Astrocyte of the hippocampus (primary cell): ENCODE data around the gene P4HB.

Source experiments
- DNase-seq: peaks from one replicate; pipeline ENCODE4 v3.0.0; 2011; ENCODE audit warnings: low read depth, low spot score

Gene P4HB

DNA sequence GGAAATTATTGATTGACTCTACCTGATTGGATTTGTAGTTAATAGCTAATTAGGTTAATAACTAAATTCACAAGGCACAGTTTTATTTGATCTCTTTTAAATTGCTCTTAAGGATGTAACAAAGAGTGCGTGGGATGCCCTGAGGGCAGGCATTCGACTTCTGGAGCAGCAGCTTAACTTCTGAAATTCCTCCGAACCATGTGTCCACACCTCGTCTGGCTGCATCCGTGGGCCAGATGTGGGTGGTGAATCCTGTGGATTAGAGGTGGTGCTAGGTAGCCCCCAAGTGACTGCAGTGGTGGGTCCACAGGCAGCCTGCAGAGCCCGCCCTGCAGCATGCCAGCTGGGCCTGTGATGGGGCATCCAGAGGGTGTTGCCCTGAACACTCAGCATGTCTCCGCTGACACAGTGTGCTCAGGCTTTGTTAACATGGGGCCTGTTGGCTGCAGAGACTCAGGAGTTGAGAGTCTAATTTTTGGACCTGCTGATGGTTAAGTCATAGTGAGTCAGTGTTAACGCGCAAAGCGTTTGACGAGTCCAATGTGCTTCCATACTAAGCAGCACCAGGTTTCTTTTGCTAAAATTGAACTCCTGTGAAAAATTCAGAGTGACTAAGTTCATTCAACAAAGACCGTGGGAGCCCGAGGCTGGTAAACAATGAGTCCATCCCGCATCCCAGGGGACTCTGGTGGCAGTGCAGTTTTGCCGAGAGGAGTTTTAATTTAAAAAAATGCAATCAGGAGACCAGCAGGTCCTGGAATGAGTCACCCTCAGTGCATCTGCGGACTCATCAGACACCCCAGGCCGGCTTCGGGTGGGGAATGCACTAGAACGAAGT lies 37.9 kb upstream of the P4HB start:
- DNase-seq, result peak; percentile 84

DNA sequence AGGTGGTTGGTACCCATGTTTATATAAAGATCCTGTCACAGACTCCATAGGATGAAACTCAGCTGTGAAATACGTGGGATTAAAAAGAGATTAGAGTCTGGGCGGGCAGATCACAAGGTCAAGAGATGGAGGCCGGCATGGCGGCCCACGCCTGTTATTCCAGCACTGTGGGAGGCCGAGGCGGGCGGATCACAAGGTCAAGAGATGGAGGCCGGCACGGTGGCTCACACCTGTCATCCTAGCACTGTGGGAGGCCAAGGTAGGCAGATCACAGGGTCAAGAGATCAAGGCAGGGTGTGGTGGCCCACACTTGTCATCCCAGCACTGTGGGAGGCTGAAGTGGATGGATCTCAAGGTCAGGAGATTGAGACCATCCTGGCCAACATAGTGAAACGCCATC lies 35.1 kb upstream of the P4HB start:
- DNase-seq, result no peak

DNA sequence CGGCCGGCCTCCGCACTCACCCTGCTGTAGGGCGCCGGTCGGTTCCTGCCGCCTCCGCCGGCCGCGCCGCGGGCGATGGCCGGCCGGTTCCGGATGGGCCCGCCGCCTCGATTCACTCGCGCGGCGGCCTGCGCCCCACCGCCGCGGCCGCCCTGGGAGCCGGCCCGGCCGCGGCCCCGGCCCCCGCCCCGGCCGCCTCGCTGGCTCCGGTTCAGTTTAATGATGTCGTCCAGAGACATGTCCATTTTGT lies 30.9 kb upstream of the P4HB start:
- DNase-seq, result no peak

DNA sequence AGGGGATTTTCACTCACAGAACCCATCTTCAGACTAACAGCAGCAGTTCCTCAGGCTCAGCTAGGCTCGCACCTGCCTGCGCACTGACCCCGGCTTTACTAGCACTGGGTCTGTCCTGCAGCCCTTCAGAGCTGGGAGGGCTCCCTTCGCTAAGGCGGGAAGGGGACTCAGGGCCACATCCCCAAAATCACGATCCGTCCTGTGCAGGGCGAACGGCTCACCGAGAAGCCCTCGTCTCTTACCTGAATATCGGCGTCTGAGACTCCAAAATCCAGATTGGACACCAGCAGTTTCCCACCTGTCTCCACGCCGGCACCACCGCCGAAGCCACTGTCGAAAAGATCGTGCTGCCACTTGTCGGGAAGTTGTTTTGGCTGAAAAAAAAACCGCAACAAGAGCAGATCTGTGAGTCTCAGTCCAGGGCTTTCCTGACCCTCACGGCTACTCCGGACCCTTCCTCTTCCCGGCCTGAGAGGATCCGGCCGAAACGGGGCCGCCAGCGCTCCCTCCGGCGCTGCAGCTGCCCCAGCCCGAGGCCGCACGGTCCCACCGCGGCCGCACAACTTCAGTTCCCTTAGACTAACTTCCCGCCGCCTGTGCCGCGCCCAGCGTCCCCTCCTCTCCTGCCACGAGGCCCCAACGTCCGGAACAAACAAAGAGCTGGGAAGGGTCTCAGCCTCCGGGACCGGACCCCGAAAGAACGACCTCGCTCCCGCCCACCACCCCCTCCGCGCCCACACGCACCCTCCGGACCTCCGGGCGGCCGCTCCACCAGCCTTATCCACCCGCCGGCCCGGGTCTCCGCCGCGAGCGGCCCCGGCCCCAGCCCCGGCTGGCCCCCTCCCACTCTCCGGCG lies 30.3 kb upstream of the P4HB start:
- peak; percentile 37 for DNase-seq

DNA sequence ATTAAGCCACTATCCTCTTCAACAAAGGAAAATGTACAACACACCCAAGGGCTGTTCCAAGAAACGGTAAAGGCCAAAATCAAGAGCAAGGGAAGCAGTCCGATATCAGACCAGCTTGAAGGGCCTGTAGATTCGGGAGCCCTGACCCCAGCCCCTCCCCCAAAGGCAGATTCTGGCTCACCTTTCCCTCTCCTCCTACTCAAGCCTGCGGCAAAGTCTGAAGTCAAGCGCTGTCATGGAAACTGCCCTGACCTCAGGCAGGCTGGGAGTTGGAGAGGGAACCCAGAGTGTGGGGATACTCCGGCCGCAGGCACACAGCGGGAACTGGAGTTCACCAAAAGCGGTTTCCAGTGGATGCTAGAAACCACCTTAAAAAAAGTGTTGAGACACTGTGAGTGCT lies 29.3 kb upstream of the P4HB start:
- no peak for DNase-seq

DNA sequence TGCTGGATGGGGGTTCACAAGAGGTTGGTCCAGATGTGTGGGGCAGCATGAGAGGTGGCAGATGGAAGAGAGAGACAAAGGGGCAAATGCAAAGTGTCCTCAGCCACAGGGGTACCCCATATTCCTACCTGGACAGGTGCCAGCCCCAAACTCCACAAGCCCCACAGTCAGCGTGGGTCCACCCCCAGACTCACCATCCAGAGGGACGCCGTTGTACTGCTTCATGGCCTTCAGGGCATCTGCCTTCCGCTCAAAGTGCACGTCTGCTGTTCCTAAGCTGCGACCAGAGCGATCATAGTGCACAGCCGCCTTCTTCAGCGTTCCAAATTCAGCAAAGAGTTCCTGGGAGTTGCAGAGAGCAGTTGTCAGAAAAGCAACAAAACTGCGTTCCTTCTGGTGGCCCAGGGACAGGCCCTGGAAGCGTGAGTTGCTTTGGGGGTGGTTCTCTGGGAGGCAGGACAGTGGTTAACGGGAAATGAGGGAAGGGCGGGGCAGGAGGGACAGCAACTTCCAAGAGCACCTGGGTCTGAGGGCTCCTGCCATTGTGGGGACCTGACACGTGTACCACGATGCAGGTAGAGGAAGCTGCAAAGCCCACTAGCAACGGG lies 28.8 kb upstream of the P4HB start:
- DNase-seq, result no peak

DNA sequence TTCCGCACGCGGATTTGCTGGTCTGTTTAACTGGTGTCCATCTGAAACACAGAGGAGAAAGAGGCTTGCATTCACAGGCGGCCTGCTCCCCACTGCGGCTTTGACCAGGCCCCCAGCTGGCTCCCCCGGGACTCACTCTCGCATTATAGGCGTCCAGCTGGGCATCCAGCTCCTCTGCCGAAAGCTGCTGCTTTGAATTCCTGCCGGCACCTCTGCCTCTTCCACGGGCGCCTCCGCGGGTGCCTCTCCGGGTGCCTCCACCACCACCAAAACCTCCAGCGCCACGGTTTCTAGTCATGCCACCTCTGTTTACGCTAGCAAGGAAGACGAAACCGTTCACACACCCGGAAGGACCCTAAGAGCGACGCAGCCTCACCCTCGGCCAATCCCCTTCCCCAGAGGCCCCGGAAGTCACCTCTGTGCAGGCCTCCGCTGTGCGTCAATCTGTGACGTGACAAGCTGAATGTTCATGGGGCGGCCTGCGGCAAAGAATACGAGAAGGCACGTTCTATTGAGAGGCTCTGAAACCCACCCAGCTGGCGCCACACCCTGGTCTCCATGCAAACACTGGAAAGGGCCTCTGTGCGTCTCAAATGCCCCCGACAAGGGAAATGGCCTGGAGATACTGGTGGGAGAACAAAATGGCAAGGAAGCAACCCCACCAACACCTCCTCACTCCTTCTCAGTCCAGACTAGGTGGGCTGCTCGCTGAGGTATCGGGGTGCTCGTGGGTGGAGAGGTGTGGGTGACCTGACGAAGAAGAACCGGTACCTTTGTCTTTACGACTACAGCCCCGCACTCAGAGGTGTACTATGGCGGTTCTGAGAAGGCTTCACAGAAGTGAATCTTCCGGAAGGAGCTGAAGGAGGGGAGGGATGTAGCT lies 28.0 kb upstream of the P4HB start:
- DNase-seq, result no peak

DNA sequence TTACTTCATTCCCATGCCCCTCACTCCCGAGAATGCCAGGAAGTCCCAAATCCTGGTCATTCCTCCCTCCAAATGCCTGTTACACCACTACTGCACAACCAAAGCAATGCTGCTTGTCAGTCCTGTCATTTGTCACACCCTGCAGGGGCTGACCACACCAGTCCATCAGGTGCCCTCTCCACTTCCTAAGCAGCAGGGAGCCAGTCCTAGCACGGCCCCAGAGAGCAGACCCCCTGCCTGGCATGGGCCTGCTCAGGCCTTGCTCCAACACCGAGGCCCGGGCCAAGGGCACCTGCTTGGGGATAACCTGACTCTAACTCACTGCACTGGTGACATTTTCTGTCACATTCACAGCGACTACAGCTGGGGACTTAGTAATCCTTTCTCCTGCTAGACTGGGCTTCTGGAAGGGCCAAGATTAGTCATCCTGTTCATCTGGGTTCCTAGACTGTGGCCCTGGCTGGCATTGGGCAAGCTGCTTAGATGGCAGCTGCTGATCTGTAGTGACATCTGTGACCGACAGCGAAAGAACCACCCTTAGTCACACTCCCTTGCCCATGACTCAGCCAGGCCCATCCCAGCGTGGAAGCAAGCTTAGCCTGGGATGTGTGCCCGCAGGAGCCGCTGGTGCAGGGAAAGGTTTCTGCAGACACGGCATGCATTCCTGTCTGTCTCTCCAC lies 25.7 kb upstream of the P4HB start:
- peak; percentile 87 for DNase-seq

DNA sequence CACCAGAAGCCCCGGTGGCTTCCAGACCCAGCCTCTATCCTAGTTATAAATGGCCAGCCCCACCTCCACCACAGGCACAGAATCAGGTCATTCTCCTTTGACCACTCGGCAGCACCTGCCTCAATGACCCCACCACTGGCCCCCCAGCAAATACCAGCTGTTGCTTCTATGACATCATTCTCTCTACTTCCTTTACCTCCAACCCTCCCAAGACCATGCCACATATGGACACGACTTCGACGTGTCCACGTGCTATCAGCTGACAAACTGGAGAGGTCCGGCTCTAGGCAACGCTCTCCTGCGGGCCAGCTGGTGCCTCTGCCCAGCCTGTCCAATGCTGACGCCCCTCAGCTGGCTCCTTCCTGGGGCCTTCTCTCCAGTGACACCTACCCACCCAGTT lies 25.1 kb upstream of the P4HB start:
- DNase-seq, result no peak

DNA sequence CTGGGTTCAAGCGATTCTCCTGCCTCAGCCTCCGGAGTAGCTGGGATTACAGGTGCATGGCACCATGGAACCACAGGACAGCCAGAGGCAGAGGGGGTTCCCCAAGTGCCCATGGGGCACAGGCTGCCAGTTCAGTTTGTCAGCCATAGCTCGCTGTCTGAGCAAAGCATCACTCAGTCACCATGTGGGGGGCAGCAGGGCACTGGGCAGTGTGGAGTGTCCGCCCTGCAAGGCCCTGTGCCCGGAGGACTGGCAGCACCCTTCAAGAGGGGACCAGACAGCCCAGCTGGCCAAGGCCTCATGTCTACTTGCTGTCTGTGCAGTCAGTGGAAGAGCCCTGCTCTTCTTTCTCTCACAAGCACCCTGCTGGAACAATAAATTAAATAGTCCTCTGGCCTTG lies 24.6 kb upstream of the P4HB start:
- DNase-seq, result no peak

DNA sequence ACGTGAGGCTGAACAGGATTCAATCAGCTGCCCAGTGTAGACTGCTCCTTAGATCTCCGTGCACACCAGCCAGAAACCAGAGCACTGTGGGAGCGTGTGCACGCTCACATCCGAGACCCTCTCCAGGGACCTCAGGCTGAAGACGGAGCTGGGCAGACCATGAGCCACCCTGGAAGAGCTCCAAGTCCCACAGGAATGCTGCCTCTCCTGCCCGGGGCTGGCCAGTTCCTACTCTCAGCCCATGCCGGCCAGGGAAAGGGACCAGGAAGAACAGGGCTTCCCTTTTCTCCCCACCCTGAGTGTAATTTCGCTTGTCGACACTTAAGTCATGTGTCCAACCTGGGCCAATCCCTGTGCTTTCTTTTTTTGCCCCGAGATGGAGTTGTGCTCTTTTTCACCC lies 24.2 kb upstream of the P4HB start:
- DNase-seq, result peak; percentile 90

DNA sequence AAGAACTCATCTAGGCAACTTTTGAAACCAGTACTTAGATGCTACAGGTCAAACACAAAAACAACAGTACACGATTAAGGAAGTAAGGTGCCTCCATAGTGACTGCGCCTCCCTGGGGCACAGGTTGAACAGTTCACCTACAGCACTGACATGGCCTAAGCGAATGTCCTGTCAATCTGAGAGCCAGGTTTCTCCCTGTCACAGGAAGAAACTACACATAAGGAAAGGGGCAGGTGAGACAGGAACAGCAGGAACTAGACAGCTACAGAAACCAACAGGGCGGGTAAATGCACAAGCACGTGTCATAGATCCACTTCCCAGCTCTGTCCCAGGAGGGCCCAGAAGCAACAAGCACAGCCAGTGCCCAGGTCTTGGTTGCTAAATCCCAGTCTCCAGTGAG lies 18.8 kb upstream of the P4HB start:
- DNase-seq, result no peak

DNA sequence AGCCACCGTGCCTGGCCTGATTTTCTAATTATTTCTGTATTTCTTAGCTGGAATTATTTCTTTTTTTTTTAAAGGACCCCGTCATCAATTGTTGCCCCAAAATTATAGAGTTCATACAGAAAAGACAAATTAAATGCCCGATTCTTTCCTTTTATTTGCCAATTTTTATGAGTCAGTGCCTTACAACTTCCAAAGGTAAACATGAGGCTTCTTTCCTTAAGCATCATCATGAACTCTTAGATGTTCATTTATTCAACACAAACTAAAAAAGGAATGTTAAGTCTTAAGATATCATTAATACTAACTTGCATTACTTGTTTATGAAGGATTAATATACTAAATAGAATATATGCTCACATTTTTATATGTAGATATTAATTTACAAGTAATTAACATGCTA lies 18.0 kb upstream of the P4HB start:
- DNase-seq, result no peak

DNA sequence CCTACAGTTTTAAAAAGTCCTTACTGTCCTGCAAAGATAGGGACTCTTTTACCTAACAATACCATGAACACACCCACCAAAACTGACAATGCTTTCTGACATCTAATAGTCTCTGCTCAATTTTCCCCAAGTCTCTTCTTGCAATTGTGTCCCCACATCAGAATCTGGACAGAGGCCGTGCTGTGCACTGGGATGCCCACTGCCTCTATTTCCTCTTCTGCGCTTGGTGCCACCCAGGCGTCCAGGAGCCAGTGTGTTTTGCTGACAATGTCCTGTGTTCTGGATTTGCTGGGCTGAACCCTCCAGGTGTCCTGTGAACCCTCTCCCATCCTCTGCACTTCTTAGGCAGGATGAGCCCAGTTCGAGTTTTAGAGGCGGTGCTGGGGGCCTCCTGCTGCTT lies 17.2 kb upstream of the P4HB start:
- no peak for DNase-seq

DNA sequence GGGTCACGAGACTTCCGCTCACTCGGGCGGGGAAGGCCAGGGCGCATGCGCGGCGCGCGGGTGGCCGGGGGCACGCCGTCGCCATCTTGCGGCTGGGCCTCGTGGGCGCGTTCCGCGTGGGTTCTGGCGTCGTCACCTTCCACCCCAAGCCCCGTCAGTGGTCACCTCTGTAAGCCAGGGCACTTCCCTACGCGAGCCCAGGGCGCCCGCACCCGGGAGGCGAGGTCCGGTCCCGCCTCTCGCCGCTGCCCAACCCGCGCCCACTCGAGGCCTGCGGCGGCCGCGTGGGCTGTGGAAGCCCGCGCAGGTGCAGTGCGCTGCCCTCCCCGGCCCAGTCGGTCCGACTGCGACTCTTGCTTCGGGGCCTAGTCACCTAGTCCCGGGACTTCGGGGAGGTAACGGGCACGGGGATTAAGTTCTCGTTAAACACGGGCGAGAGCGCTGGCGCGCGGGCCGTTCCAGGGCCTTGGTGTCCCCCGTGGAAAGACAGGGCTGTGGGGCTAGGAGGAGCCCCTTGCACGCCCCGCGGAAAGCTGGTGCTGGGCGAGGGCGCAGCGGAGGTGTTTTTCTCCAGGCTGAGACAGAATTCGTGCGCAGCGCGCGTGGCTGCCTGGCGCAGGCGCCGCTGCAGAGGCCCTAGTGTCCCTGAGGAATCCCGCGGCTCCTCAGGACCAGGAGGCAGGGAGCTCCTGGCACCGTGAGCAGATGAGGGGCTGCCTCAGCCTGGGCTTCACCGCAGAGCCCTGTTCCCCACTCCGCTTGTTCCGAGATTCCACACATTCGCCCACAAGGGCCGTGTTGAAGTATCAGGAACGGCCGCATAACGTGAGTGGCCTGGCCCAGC lies 11.3 kb upstream of the P4HB start:
- peak; percentile 95 for DNase-seq

DNA sequence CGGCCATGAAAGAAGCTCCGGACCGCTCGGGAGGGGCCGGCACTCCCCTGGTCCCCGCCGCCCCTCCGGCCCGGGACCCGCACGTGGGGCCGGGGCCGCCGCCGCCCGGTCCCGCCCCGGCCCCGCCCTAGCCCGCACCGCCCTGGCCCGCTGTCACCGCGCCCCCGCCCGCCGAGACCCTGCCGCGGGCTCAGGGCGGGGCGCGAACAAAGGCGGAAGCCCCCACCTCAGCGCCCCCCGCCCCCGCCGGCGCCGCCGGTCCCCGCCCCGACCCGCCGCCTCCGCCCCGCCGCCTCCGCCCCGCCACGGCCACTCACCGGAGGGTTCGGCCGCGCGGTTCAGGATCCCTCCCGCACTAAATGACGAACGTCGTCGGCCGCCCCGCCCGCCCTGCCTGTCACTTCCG lies 10.6 kb upstream of the P4HB start, which contains the start of gene ARHGDIA:
Gene ARHGDIA, minus strand, starts transcription at position 357 of the 406 bp plus-strand sequence. CDS start 1,407 bp downstream, outside the sequence.
- DNase-seq, result peak; percentile 48

DNA sequence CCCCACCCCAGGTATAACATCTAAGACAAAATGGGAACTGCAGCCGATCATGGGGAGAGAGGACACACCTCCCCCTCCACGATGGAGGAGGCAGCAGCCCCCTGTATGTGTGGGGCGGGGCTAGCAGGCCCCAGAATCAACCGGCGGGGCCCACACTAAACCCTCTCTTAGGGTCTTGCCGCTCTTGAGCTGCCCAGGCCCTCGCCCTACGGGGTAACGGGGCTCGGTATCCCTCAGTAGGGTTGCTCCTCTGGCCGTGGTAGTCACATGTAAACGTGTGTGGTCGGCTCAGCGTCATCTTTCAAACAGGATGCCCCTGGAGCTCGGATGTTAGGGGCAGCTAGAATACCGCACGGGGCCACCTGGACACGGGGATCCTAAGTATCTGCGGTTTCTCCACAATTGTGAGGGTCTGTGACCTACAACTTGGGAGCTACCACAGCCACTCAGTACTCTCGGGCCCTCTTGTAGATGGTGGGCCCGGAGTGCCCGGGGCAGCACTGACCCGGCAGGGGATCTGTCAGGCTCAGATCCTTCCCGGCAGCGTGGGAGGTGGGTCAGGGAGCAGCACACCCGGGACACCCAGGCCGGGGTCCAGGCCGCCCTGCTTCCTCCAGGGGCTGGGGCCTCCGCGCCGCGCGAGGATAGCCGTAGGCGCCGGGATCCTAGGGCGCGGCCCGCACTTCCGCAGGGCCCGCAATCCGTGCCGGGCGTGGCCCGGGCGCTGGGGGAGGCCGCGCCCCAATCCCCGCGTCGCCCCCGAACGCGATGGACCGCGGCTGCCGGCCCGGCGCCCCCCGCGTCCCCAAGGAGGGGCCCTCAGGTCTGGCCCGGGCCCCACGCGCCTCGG lies 10.0 kb upstream of the P4HB start:
- DNase-seq, result peak; percentile 71

DNA sequence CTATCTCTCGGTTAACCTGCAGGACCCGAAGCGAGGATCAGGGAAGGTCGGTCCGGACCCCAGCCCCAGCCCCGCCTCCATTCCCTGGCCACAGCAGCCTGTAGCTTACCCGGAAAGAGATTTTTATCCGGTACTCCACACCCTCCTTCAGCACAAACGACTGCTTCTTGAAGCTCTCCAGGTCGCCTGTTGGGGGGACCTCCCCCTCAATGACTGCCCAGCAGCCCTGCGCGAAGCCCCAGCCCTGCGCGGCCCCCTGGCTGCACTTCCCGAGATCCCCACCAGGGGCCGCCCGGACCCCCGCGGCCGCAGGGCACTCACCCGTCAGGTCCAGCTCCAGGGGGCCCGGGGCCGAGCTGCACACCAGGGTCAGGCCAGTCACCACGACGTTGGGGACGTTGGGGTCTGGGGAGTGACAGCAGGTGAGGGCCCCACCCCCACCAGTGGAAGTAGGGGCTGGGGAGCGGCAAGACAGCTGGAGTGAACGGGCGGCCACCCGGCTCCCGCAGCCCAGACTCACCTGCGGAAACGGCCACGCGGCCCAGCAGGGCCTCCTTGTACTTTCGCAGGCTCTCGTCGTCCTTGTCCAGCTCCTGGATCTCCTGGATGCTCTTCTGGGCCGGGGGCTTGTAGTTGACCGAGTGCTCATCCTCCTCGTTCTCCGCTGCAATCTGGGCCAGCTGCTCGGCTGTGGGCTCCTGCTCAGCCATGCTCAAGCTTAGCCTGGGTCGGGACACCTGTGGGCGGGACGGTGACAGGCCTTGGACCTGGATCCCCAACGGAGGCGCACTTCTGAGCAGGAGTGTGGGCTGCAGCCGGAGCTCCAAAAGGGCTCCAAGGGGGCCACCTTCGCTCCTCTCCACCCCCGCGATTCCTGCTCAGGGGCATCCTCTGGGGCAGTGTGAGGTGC lies 9.1 kb upstream of the P4HB start:
- DNase-seq, result peak; percentile 74
